Measurements from ENCODE around the gene ABR. TPM values are rescaled to one million over a fixed set of nuclear protein-coding genes. Genes with fewer than 3 reads are reported as not detected.
A peak's percentile ranks its signal among the peaks of the same experiment; 100 is the strongest.
"Not testable (repeated sequence)": the region's sequence is repeated elsewhere in the genome, so short reads cannot be mapped to it uniquely, and the experiment has no call there.

Gene ABR
- polyA plus RNA-seq, 3 donors: 19.8 to 160 (median 26.0) TPM

GRCh38 chr17:1074886-1075605, 104.7 kb downstream of the ABR start:
- intact Hi-C loops (cut with micrococcal nuclease): no loop called here
- H3K4me3 Mint-ChIP-seq: no peak overlapping the region
- no peaks in the 10 kb centered on the region for H3K27me3 ChIP-seq (ENCODE audit: control insufficient read depth in 2 of 2, insufficient read depth in 2 of 2, low read length in 2 of 2)
- peaks cover 64 to 92% of the 10 kb centered on the region in 2 donors for H3K36me3 Mint-ChIP-seq
- WGBS (ENCODE audit: insufficient coverage): 96% methylated on average over 15 of the region's 20 CpGs
- no peak overlapping the region for H2AFZ ChIP-seq (ENCODE audit: insufficient read depth, low read depth, low read length, poor library complexity, severe bottlenecking)
- H3K9ac ChIP-seq (ENCODE audit: insufficient read depth, low read length, poor library complexity, severe bottlenecking): no peak overlapping the region
- TF ChIP-seq CTCF (IDR thresholded peaks at IDR 0.05): no peak
- no peak overlapping the region for H3K27ac ChIP-seq (ENCODE audit: low read depth in 1 of 2, low read length in 2 of 2)
- H3K27me3 Mint-ChIP-seq (ENCODE audit: low read depth in 3 of 3): no peaks in the 10 kb centered on the region
- H3K27ac Mint-ChIP-seq: peak overlapping the region in 2 of 7 donors; percentile 35 to 81
- peaks cover 73 to 92% of the 10 kb centered on the region in 2 donors for H3K36me3 ChIP-seq (replicated peaks in 1 of 2; ENCODE audit: control insufficient read depth in 1 of 2, insufficient read depth in 2 of 2, low read length in 2 of 2)
- no peak for DNase-seq
- H3K4me3 ChIP-seq (replicated peaks in 1 of 3; ENCODE audit: low read depth in 2 of 3, low read length in 3 of 3): no peak overlapping the region
- peaks cover 0 to 3% (median 0%) of the 10 kb centered on the region in 7 donors for H3K9me3 Mint-ChIP-seq
- H4K20me1 ChIP-seq (ENCODE audit: insufficient read depth, low read length): peaks cover 85% of the 10 kb centered on the region
- H3K4me1 ChIP-seq (ENCODE audit: control insufficient read depth in 1 of 2, insufficient read depth in 2 of 2, low read length in 2 of 2): no peaks in the 10 kb centered on the region
- no peaks in the 10 kb centered on the region for H3K9me3 ChIP-seq (replicated peaks in 1 of 2; ENCODE audit: control insufficient read depth in 1 of 2, insufficient read depth in 1 of 2, low read length in 2 of 2)
- peaks cover 7% of the 10 kb centered on the region for H3K79me2 ChIP-seq (ENCODE audit: insufficient read depth, low read length)
- no peak overlapping the region for H3K4me2 ChIP-seq (replicated peaks; ENCODE audit: extremely low read depth, low read length, poor library complexity, severe bottlenecking)
- peaks cover 2% of the 10 kb centered on the region for H3K4me1 Mint-ChIP-seq

GRCh38 chr17:1073963-1074625, 105.7 kb downstream of the ABR start:
- H3K4me3 Mint-ChIP-seq; H3K4me3 ChIP-seq (replicated peaks in 1 of 3; ENCODE audit: low read depth in 2 of 3, low read length in 3 of 3); DNase-seq; H3K9me3 Mint-ChIP-seq; H3K79me2 ChIP-seq (ENCODE audit: insufficient read depth, low read length); H3K9ac ChIP-seq (ENCODE audit: insufficient read depth, low read length, poor library complexity, severe bottlenecking); H3K4me1 ChIP-seq (ENCODE audit: control insufficient read depth in 1 of 2, insufficient read depth in 2 of 2, low read length in 2 of 2); H3K4me1 Mint-ChIP-seq; H3K9me3 ChIP-seq (replicated peaks in 1 of 2; ENCODE audit: control insufficient read depth in 1 of 2, insufficient read depth in 1 of 2, low read length in 2 of 2); H2AFZ ChIP-seq (ENCODE audit: insufficient read depth, low read depth, low read length, poor library complexity, severe bottlenecking); H3K27me3 ChIP-seq (ENCODE audit: control insufficient read depth in 2 of 2, insufficient read depth in 2 of 2, low read length in 2 of 2); H3K4me2 ChIP-seq (replicated peaks; ENCODE audit: extremely low read depth, low read length, poor library complexity, severe bottlenecking); H3K27me3 Mint-ChIP-seq (ENCODE audit: low read depth in 3 of 3); intact Hi-C loops (cut with micrococcal nuclease): not testable (repeated sequence)
- Histone ChIP-seq H4K20me1 (ENCODE audit: insufficient read depth, low read length) (peaks cover 80% of the 10 kb centered on the region), H3K27ac (ENCODE audit: low read depth in 1 of 2, low read length in 2 of 2) (peak overlapping the region in 1 of 2 donors; percentile 14), H3K36me3 (replicated peaks in 1 of 2; ENCODE audit: control insufficient read depth in 1 of 2, insufficient read depth in 2 of 2, low read length in 2 of 2) (peaks cover 72 to 91% of the 10 kb centered on the region in 2 donors)
- Mint-ChIP-seq H3K27ac (peak overlapping the region in 4 of 7 donors; percentile 44 to 81 (median 46)), H3K36me3 (peaks cover 61 to 94% of the 10 kb centered on the region in 2 donors)
- 98% methylated on average over 9 of the region's 15 CpGs for WGBS (ENCODE audit: insufficient coverage)
